ENCODE measurements around the gene PLP1. TPM values are rescaled to one million over a fixed set of nuclear protein-coding genes. Genes with fewer than 3 reads are reported as not detected.

Gene PLP1
- total RNA-seq, 1 donor from 2014 or later = 0.32 TPM

DNA sequence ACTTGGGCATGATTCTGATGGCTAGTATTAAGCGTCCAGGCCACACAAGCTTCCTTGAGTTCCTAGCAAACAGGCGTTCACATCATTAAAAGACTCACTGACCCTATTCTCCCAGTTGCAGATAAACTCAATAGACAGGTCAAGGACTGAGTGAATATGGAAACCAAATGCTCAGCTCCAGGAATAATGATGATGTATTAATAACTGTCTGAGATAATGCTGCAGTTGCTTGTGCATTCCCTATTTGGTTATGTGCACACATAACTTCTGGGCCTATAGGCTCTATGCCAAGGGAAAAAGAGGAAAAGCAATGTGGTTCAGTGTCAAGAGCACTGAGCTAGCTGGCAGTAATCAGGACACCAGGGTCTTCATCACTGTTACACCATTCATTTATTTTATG, 51.9 kb downstream of the PLP1 start:
- no peak overlapping the region for H3K4me3 Mint-ChIP-seq (ENCODE audit: unreplicated experiment)
- DNase-seq (ENCODE audit: extremely low spot score, unreplicated experiment) = no peak
- H3K4me1 Mint-ChIP-seq (ENCODE audit: unreplicated experiment) = peaks cover 3% of the 10 kb centered on the region
- TF ChIP-seq, protein P1, sequence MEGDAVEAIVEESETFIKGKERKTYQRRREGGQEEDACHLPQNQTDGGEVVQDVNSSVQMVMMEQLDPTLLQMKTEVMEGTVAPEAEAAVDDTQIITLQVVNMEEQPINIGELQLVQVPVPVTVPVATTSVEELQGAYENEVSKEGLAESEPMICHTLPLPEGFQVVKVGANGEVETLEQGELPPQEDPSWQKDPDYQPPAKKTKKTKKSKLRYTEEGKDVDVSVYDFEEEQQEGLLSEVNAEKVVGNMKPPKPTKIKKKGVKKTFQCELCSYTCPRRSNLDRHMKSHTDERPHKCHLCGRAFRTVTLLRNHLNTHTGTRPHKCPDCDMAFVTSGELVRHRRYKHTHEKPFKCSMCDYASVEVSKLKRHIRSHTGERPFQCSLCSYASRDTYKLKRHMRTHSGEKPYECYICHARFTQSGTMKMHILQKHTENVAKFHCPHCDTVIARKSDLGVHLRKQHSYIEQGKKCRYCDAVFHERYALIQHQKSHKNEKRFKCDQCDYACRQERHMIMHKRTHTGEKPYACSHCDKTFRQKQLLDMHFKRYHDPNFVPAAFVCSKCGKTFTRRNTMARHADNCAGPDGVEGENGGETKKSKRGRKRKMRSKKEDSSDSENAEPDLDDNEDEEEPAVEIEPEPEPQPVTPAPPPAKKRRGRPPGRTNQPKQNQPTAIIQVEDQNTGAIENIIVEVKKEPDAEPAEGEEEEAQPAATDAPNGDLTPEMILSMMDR (IDR thresholded peaks at IDR 0.05) = no peak
- no peaks in the 10 kb centered on the region for H3K27me3 Mint-ChIP-seq (ENCODE audit: unreplicated experiment)
- H3K27ac Mint-ChIP-seq (ENCODE audit: unreplicated experiment) = no peak overlapping the region
- no peaks in the 10 kb centered on the region for H3K9me3 Mint-ChIP-seq (ENCODE audit: unreplicated experiment)
- no peaks in the 10 kb centered on the region for H3K36me3 Mint-ChIP-seq (ENCODE audit: unreplicated experiment)

DNA sequence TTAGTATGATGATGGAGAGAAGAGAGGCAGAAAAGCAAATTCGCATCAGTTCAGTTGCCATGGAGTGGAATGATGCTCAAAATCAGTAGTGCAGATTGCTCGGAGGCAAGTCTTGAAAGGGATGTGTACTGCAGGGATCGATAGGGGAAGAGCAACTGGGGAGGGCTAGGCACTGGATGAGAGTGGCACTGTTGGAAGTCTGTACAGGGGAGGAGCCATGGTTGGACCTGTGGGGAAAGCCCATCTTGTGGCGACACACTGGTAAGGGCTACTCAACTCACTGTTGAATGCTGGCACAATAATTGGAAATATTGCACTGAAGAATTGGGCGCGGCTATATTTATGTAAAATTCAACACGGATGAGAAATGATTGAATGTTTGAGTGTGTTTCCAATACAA, 54.2 kb downstream of the PLP1 start:
- Mint-ChIP-seq H3K4me1 (ENCODE audit: unreplicated experiment) (no peaks in the 10 kb centered on the region), H3K27me3 (ENCODE audit: unreplicated experiment) (no peaks in the 10 kb centered on the region), H3K9me3 (ENCODE audit: unreplicated experiment) (no peaks in the 10 kb centered on the region), H3K36me3 (ENCODE audit: unreplicated experiment) (no peaks in the 10 kb centered on the region), H3K27ac (ENCODE audit: unreplicated experiment) (no peak overlapping the region), H3K4me3 (ENCODE audit: unreplicated experiment) (no peak overlapping the region)
- TF ChIP-seq, protein P1 (IDR thresholded peaks at IDR 0.05) = no peak
- DNase-seq (ENCODE audit: extremely low spot score, unreplicated experiment) = no peak

DNA sequence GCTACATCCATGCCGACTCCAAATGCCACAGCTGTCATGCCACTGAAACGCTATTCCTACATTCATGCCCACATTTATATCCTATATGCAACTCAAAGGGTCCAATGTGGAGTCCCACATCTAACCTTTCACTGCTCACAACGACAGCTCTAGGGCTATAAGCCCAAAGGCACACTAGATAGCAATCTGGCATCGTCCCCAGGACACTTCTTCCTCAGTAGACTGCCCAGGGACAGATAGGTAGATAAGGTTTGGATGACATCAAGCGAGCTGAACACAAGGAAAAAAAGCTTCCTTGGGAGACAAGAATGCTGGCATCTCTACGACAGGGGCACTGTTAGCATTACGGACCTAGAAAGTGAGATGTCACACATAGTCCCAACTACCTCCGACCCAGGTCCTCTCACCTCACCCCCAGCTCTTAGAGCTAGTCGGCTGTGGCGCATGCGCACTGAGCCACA, 54.7 kb downstream of the PLP1 start:
- H3K27me3 Mint-ChIP-seq (ENCODE audit: unreplicated experiment) = no peaks in the 10 kb centered on the region
- H3K9me3 Mint-ChIP-seq (ENCODE audit: unreplicated experiment) = no peaks in the 10 kb centered on the region
- H3K4me3 Mint-ChIP-seq (ENCODE audit: unreplicated experiment) = peak overlapping the region; percentile 75
- DNase-seq (ENCODE audit: extremely low spot score, unreplicated experiment) = no peak
- H3K4me1 Mint-ChIP-seq (ENCODE audit: unreplicated experiment) = no peaks in the 10 kb centered on the region
- H3K27ac Mint-ChIP-seq (ENCODE audit: unreplicated experiment) = no peak overlapping the region
- TF ChIP-seq, protein P1 (IDR thresholded peaks at IDR 0.05) = no peak
- H3K36me3 Mint-ChIP-seq (ENCODE audit: unreplicated experiment) = no peaks in the 10 kb centered on the region

DNA sequence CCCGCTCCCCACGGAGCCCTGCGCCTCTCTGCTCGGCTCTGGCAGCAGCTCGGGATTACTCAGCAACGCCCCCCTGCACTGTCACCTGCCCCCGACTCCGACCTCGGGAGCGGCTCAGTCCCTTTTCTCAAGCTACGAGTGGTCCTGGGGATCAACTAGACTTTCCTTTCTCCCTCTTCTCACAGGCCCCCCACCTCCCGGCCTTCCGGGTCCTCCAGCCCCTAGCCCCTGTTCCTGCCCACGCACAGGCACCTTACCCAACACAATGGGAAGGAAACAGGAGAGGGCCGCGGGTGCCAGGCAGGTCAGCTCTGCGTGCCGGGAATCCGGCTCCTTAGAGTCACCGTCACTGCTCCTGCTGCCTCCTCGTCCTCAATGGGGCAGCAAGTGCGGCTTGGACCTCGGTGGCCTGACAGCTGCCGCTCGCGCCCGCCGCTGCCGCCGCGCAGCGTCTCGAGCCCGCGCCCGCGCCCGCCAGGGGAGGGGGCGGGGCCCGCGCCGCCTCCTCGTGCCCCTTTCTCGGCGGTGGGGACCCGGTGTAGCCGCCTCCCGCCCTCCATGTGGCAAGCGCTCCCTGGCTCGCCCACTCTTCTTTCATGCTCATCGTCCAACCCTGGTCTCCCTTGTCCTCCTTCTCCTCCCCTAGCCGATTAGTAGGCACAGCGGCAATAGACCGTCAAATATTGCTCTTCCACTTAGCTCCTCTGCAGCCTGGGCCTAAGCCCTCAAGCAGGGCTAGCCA, 55.3 kb downstream of the PLP1 start, which contains the start of gene RAB9B:
Gene RAB9B (minus strand): TSS at position 455 of the 742 bp plus-strand sequence. CDS start 6,473 bp downstream, outside the sequence.
- Mint-ChIP-seq H3K36me3 (ENCODE audit: unreplicated experiment) (no peaks in the 10 kb centered on the region), H3K27ac (ENCODE audit: unreplicated experiment) (peak within 1 kb of the TSS; percentile 64), H3K4me1 (ENCODE audit: unreplicated experiment) (no peaks in the 10 kb centered on the region), H3K4me3 (ENCODE audit: unreplicated experiment) (peak within 1 kb of the TSS; percentile 76), H3K27me3 (ENCODE audit: unreplicated experiment) (no peaks in the 10 kb centered on the region), H3K9me3 (ENCODE audit: unreplicated experiment) (no peaks in the 10 kb centered on the region)
- TF ChIP-seq, protein P1 (IDR thresholded peaks at IDR 0.05) = no peak
- peak; percentile 88 for DNase-seq (ENCODE audit: extremely low spot score, unreplicated experiment)

DNA sequence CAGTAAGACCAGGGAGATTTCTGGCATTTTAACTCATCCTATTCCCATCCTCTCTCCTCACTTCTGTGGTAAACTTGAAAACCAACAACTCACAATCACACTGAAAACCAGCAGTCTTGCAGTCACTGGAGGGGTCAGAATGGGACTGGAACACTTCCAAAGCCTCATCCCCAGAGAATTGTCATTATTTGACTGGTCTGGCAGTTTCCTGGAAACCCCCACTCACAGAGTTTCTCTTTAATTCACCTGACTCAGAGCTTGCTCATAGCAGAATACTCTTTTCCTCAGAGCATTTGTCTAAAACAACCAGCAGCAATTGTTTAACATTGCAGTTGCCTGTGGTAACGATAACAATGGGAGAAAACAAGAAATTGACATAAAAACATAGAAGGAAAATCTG, 62.8 kb downstream of the PLP1 start:
- Mint-ChIP-seq H3K27me3 (ENCODE audit: unreplicated experiment) (no peaks in the 10 kb centered on the region), H3K9me3 (ENCODE audit: unreplicated experiment) (no peaks in the 10 kb centered on the region), H3K4me1 (ENCODE audit: unreplicated experiment) (no peaks in the 10 kb centered on the region), H3K27ac (ENCODE audit: unreplicated experiment) (no peak overlapping the region), H3K4me3 (ENCODE audit: unreplicated experiment) (no peak overlapping the region), H3K36me3 (ENCODE audit: unreplicated experiment) (no peaks in the 10 kb centered on the region)
- TF ChIP-seq, protein P1 (IDR thresholded peaks at IDR 0.05) = no peak
- no peak for DNase-seq (ENCODE audit: extremely low spot score, unreplicated experiment)

Other genes with a start within 250 kb of the PLP1 start
- 95.3 and 96.4 TPM in 2 replicates for gene TCEAL4, start 191.3 kb upstream of the PLP1 start, total RNA-seq
- gene TCEAL3, start 168.9 kb upstream of the PLP1 start, total RNA-seq = 36.5 and 38.4 TPM in 2 replicates
- gene TCEAL1, start 147.9 kb upstream of the PLP1 start, total RNA-seq = 29.3 and 29.8 TPM in 2 replicates
- gene MORF4L2, start 90.1 kb upstream of the PLP1 start, total RNA-seq = 417 and 433 TPM in 2 replicates
- not detected in 2 replicates for gene TMEM31, start 65.9 kb upstream of the PLP1 start, total RNA-seq
- gene RAB9B, start 55.4 kb downstream of the PLP1 start, total RNA-seq = 2.0 and 2.4 TPM in 2 replicates
- 13.5 and 16.2 TPM in 2 replicates for gene TMSB15B, start 185.8 kb downstream of the PLP1 start, total RNA-seq
- not detected in 2 replicates for gene H2BW1, start 236.9 kb downstream of the PLP1 start, total RNA-seq